Measurements from ENCODE around the gene IRF6. TPM values are rescaled to one million over a fixed set of nuclear protein-coding genes. Genes with fewer than 3 reads are reported as not detected.

Gene IRF6
- total RNA-seq, 1 experiment from 2014 or later = 27.3 TPM

- peaks cover 15% of the 10 kb centered on the region for H3K4me1 Mint-ChIP-seq (ENCODE audit: low read depth, unreplicated experiment)
- no peak for TF ChIP-seq CTCF (IDR thresholded peaks at IDR 0.05; ENCODE audit: insufficient read depth in 1 of 2, low read depth in 1 of 2, low read length in 1 of 2, severe bottlenecking in 1 of 2, unreplicated experiment in 1 of 2)
- Histone ChIP-seq H3K4me3 (ENCODE audit: low read depth, low read length) (no peak overlapping the region), H3K27me3 (replicated peaks; ENCODE audit: control insufficient read depth, insufficient read depth, low read length) (no peaks in the 10 kb centered on the region), H3K9me3 (no peaks in the 10 kb centered on the region), H3K4me1 (peaks cover 9% of the 10 kb centered on the region; the same call in 1 of the 2 replicates), H3K36me3 (ENCODE audit: control insufficient read depth, insufficient read depth, low read length) (no peaks in the 10 kb centered on the region)
- no peak overlapping the region for H3K4me3 Mint-ChIP-seq (ENCODE audit: unreplicated experiment)
- ChIA-PET POLR2A (no interaction called here), CTCF (no interaction called here)
- H3K9me3 Mint-ChIP-seq (ENCODE audit: unreplicated experiment) = no peaks in the 10 kb centered on the region
- BruUV-seq (replicated peaks) = no TSS peak
- H3K27me3 Mint-ChIP-seq (ENCODE audit: insufficient read depth, unreplicated experiment) = no peaks in the 10 kb centered on the region
- H3K27ac Mint-ChIP-seq (ENCODE audit: unreplicated experiment) = peak overlapping the region; percentile 82
- intact Hi-C loops (cut with micrococcal nuclease; ENCODE audit: unreplicated experiment) = no loop called here
- DNase-seq = no peak
- no peaks in the 10 kb centered on the region for H3K36me3 Mint-ChIP-seq (ENCODE audit: insufficient read depth, unreplicated experiment)
Measured at GRCh38 chr1:209815490-209815889, 9.5 kb upstream of the IRF6 start.

DNA sequence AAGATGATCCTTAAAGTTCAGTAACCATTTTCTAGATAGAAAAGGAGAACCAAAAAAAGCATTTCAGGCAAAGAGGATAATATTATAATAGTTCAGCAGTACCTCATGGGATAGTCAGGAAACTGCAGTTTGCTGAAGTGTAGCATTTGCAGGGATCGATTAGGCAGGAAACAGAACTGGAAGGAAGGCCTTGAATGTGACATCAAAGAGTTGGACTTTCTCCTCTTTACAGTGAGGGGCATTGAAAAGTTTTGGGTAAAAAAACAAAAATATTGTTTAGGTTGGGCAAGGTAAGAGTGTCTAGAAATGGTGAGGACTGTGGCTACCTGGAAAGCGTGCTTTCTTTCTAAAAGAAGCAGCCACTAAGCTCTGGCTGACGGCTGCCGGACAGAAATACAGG, 8.0 kb upstream of the IRF6 start:
- intact Hi-C loops (cut with micrococcal nuclease; ENCODE audit: unreplicated experiment) = no loop called here
- peaks cover 18% of the 10 kb centered on the region for H3K4me1 Mint-ChIP-seq (ENCODE audit: low read depth, unreplicated experiment)
- H3K27me3 Mint-ChIP-seq (ENCODE audit: insufficient read depth, unreplicated experiment) = no peaks in the 10 kb centered on the region
- no peak overlapping the region for H3K4me3 ChIP-seq (ENCODE audit: low read depth, low read length)
- H3K4me3 Mint-ChIP-seq (ENCODE audit: unreplicated experiment) = no peak overlapping the region
- no TSS peak for BruUV-seq (replicated peaks)
- POLR2A ChIA-PET = no interaction called here
- H3K27ac Mint-ChIP-seq (ENCODE audit: unreplicated experiment) = no peak overlapping the region
- DNase-seq = no peak
- no peaks in the 10 kb centered on the region for H3K36me3 Mint-ChIP-seq (ENCODE audit: insufficient read depth, unreplicated experiment)
- no peak for TF ChIP-seq CTCF (IDR thresholded peaks at IDR 0.05; ENCODE audit: insufficient read depth in 1 of 2, low read depth in 1 of 2, low read length in 1 of 2, severe bottlenecking in 1 of 2, unreplicated experiment in 1 of 2)
- no peaks in the 10 kb centered on the region for H3K9me3 Mint-ChIP-seq (ENCODE audit: unreplicated experiment)
- no peaks in the 10 kb centered on the region for H3K9me3 ChIP-seq
- H3K36me3 ChIP-seq (ENCODE audit: control insufficient read depth, insufficient read depth, low read length) = no peaks in the 10 kb centered on the region
- H3K4me1 ChIP-seq = peaks cover 9% of the 10 kb centered on the region; the same call in 1 of the 2 replicates
- no peaks in the 10 kb centered on the region for H3K27me3 ChIP-seq (replicated peaks; ENCODE audit: control insufficient read depth, insufficient read depth, low read length)
- CTCF ChIA-PET = no interaction called here

DNA sequence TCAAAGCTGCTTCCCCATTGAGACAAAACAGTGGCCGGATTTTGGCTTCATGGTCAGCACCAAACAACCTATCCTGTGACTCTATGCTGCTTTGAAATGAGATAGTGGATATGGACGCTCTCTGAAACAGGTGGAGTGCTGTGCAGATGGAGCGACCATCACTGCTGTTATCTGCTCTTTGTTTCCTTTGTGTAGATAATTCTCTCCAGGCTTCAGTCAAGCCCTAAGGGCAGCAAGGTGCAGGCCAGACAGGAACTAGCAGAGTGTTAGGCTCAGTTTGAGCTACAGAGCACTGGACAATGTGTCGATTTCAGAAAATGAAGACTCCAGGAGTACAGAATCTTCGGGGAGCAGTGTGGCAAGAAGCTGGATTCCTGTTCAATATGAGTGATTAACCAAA, 4.8 kb upstream of the IRF6 start:
- no peak overlapping the region for H3K4me3 Mint-ChIP-seq (ENCODE audit: unreplicated experiment)
- no peak overlapping the region for H3K4me3 ChIP-seq (ENCODE audit: low read depth, low read length)
- intact Hi-C loops (cut with micrococcal nuclease; ENCODE audit: unreplicated experiment) = no loop called here
- DNase-seq = peak in 1 of 2 experiments; percentile 44
- TF ChIP-seq CTCF (IDR thresholded peaks at IDR 0.05; ENCODE audit: insufficient read depth in 1 of 2, low read depth in 1 of 2, low read length in 1 of 2, severe bottlenecking in 1 of 2, unreplicated experiment in 1 of 2) = no peak
- peaks cover 10% of the 10 kb centered on the region for H3K4me1 Mint-ChIP-seq (ENCODE audit: low read depth, unreplicated experiment)
- H3K36me3 Mint-ChIP-seq (ENCODE audit: insufficient read depth, unreplicated experiment) = no peaks in the 10 kb centered on the region
- CTCF ChIA-PET = no interaction called here
- no peaks in the 10 kb centered on the region for H3K9me3 ChIP-seq
- H3K27me3 Mint-ChIP-seq (ENCODE audit: insufficient read depth, unreplicated experiment) = no peaks in the 10 kb centered on the region
- no peaks in the 10 kb centered on the region for H3K36me3 ChIP-seq (ENCODE audit: control insufficient read depth, insufficient read depth, low read length)
- POLR2A ChIA-PET = no interaction called here
- BruUV-seq (replicated peaks) = no TSS peak
- H3K9me3 Mint-ChIP-seq (ENCODE audit: unreplicated experiment) = no peaks in the 10 kb centered on the region
- no peaks in the 10 kb centered on the region for H3K27me3 ChIP-seq (replicated peaks; ENCODE audit: control insufficient read depth, insufficient read depth, low read length)
- peaks cover 5% of the 10 kb centered on the region; the same call in 1 of the 2 replicates for H3K4me1 ChIP-seq
- H3K27ac Mint-ChIP-seq (ENCODE audit: unreplicated experiment) = no peak overlapping the region
